Activated CD8-positive, alpha-beta T cell treated with anti-CD3 and anti-CD28 coated beads, Interleukin-2, amount 10 ng/mL, durations not matched to agents 7 days and 5 days (primary cell): ENCODE results near the gene MID2. TPM values are rescaled to one million over a fixed set of nuclear protein-coding genes. Genes with fewer than 3 reads are reported as not detected.

ENCODE experiments used
- total RNA-seq, 2 experiments: library from RNA; stranded (reverse); gene quantifications; one replicate each; pipeline ENCODE4 v1.2.3, GENCODE V29; 2021

MID2 gene
- total RNA-seq, 2 experiments from 2014 or later = 1.7 to 1.8 TPM

Other genes starting within 250 kb of the MID2 start
- gene PRPS1, start 197.4 kb upstream of the MID2 start, total RNA-seq = 10 to 100 TPM; 69.8 to 71.3 TPM
- 10 to 100 TPM; 54.8 TPM for gene TSC22D3, start 50.1 kb upstream of the MID2 start, total RNA-seq
- gene NCBP2L, start 48.1 kb upstream of the MID2 start, total RNA-seq = not detected
- not detected for gene TEX13B, start 156.5 kb downstream of the MID2 start, total RNA-seq
- under 1 TPM; 0.53 to 0.60 TPM for gene VSIG1, start 219.2 kb downstream of the MID2 start, total RNA-seq